Gastroesophageal sphincter (tissue), 3 donors: ENCODE results near the gene MGLL.

Source experiments
- CTCF ChIP-seq, 4 experiments: fragments of 200-600 bp in 2 of 4; fragments of 450-650 bp in 2 of 4; sonication (generic) in 1 of 4; IDR thresholded peaks; one replicate each; pipeline ENCODE4 v1.5.1; 2017 to 2019; ENCODE audit warnings: antibody characterized with exemption in 4 of 4, mild to moderate bottlenecking in 2 of 4, moderate library complexity in 2 of 4
- EP300 ChIP-seq: sonication (generic); formaldehyde crosslinking; IDR thresholded peaks from one replicate; pipeline ENCODE4 v1.6.1; 2017; ENCODE audit warnings: antibody characterized with exemption, mild to moderate bottlenecking

DNA sequence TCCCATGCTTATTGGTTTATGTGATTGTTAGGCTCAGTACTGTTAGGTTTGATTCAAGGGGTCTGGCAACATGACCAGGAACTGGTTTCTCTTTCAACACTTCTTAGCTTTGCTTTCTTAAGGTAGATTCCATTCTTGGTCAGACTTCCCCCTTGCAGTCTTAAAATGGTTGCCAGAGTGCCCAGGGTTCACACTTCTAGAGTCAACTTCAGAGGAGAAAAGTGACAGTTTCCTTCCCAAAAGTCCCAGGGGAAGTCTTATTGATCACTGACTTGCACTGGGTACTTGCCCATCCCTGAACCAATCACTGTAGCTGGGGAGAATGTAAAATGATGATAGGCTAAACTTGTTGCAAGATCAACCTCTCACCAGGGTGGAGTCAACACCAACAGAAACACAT, 14.1 kb downstream of the MGLL start:
- no peak for TF ChIP-seq EP300
- no peak for TF ChIP-seq CTCF (IDR thresholded peaks at IDR 0.05)
